ENCODE data around the gene NLE1.

- no peak for TF ChIP-seq CTCF (conservative IDR thresholded peaks at IDR 0.05 in 1 of 2, IDR thresholded peaks at IDR 0.05 in 1 of 2; ENCODE audit: extremely low read depth in 1 of 2, insufficient read depth in 1 of 2, low read depth in 1 of 2, low read length in 2 of 2)
- no peak for TF ChIP-seq EZH2 (IDR thresholded peaks at IDR 0.05; ENCODE audit: borderline replicate concordance, low read length)
Measured at GRCh38 chr17:35103271-35103670, 38.8 kb downstream of the NLE1 start.

Measured in mammary epithelial cell (primary cell).